Activated T-cell treated with anti-CD3 and anti-CD28 coated beads, Interleukin-2, amount 50 U/mL, for 1 hour (primary cell): Measurements from ENCODE around the gene TOR1A.
"Not testable (repeated sequence)": the region's sequence is repeated elsewhere in the genome, so short reads cannot be mapped to it uniquely, and the experiment has no call there.

Source experiments
- DNase-seq: peaks from one replicate; pipeline ENCODE4 v3.0.0-alpha.2; 2020

TOR1A gene

DNA sequence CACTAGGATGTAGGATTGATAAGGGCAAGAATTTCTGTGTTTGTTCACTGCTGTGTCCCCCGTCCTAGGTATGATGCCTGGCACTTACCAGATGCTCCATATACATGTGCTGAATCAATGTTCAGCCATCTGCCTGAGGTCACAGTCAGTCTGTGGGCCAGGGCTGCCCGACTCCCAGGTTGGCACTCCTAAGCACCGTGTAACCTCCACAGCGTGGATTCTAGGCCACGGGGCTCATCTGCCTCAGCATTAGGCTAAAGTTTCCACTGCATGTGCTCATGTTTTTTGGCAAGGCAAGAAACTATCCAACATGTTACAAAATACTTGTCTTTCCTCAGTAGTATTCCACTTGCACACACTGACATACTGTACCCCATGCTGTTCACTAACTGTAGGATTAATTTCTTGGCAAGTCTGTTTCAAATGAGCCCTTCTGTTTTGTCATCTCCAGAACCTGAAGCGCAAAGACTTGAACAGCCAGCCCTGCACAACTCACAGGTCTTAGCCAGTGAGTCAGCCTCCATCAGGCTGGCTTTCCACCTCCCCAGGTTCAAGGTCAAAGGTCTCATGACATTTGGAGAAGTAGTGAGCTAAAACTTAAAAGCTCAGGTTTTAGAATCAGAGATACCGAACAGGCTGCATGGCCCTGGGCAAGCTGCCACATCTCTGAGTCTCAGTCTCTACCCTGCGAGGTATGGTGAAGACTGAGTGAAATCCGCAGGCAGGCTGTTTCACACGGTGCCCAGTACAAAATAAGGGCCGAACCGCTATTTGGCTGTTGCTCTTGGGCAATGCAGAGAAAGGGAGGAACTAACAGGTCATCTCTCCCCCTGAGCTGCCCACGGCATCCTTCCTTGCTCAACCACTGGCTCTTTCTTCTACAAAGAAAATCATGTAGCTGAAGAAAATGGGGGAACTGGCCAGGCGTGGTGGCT lies 7.2 kb downstream of the TOR1A start:
- no peak for DNase-seq

DNA sequence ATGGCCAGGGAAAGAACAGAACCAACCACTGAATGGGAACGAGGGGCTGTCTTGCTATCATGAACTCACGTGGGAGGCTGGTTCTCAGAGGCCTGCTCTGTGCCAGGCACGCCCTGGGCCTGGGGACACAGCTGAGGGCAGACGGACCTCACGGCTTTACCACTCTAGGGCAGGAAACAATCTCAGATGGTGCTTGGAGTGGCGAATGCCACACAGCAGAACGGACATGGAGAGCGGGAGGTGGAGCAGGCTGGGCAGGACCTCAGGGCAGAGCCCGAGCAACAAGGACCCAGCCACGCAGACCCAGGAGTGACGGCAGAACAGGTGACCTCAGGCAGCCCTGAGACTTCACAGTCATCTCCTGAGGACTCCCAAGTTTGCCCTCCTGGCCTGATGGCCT lies 8.7 kb downstream of the TOR1A start:
- no peak for DNase-seq

DNA sequence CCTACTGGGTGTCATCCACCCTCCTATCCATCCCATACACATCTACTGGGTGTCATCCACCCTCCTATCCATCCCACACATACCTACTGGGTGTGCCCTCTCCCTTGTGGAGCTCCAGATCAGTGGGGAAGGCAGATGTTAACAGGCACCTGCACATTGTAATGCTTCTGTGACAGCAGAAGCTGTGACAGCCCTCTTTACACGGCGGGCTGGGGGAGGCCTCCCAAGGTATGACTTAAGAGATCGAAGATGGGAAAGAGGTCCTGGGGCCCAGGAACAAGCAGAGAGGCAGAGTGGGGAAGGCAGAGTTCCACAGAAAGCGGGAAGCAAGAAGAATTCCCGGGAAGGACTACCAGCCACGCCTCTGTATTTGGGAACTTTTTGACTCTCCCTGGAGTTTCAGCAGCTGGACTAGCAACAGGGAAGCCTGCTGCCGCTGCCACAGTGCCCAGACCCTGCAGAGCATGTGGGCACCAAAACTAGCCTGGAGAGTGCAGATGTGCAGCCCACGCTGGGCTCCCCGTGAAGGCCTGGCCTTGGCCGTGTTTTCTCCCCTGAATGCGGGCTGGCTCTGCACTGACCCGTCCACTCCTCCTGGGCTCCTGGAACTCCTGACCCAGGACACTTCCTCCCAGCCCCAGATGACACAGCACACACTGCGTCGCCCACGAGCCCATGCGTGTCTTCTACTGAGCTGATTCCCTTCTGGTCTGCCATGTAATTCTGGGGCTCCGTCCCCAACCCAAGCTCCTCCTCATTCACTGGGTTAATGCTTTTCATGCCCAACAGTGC lies 9.3 kb downstream of the TOR1A start:
- no peak for DNase-seq

DNA sequence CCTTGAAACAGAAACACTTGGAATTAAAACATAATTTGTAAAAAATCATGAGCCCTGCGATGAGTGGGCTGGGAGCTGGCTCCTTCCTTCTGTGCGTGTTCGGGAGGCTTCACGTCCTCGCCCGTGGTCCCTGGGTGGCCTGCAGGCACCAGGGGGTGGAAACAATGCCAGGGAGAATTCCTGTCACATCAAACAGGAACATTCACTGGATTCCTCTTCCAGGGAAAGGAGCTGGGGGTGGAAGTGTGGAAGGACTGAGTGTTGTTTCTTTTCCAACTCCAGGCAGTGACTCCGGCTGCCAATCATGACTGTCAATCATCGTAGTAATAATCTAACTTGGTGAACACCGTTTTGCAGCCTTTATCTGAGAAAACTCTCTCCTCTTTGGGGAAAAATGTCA lies 10.3 kb downstream of the TOR1A start:
- no peak for DNase-seq

DNA sequence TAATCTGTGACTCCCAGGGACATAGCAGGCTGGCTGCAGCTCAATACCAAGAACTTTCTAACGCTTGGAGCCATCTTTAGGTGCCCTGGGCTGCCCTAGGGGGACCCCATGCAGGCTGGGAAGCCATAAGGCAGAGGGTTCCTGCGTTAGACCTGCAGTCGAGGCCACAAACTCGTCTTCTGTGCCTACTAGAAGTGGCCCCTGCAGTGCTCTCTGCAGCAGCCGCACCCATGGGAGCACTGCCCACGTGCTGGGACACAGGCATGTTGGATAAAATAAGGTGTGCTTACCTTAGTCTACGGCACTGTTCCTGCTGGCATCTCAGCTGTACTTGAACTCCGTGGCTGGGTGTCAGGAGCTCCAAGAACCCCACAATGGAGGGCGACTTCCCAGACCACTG lies 11.6 kb downstream of the TOR1A start:
- DNase-seq, result no peak

DNA sequence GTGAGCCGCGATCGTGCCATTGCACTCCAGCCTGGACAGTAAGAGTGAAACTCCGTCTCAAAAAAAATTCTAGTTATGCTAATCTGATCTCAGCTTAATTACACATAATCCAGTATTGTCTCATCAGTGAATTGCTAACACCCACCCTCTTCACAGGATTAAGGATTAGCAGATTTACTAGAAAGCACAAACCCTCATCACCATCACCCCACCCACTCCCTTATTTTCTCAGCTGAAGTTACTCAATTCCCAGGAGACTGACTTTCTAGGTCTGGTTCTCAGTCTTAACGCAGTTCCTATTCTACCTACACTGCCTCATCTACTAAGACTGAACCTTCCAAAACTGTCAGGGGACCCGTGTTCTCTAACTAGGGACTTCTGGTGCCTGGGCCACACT lies 12.0 kb downstream of the TOR1A start:
- no peak for DNase-seq

DNA sequence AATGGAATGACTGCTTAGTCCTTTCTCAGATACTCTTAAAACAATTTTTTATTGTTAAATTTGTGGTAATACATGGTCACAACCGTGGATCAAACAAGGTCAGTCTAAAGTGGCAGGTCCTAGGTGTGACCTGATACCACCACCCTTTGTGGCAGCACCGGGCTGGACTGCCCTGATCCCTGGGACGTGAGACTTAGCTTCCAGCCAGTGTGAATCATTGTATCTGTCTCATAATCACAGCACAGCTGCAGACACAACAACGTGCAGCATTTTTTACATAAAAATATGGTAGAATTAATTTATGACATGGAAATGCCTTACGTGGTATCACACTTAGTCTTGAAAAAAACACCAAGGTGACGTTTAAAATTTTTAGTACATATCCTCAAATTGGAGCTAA lies 13.1 kb downstream of the TOR1A start:
- no peak for DNase-seq

DNA sequence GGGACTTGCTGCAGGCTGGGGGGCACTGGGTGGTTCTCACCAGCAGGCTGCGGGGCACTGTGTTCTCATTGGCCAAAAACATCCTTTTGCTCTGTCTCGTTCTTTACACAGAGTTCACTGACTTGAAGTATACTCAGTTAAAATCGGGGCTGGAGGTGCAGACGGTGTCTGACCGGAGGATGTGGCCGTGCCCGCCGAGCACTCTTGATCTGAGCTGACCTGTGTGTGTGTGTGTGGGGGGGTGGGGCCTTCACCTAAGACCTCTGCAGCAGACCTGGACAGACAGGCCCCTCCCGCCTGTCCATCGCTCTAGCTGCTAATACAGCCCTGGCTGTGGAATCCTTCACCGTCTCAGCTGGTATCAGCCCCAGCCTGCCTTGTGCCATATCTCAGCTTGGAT lies 13.8 kb downstream of the TOR1A start:
- no peak for DNase-seq

DNA sequence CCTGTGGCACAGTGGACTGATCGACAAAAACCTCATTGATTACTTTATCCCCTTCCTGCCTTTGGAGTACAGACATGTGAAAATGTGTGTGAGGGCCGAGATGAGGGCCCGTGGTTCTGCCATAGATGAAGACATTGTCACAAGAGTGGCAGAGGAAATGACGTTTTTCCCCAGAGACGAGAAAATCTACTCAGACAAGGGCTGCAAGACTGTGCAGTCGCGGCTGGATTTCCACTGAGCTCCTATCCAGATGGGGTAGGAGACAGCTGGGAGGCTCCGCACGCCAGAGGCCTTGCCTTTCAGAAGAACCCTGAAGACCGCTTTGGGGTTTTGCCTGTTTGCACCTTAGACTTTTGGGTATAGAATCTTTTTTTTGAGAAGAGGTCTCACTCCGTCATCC lies 14.6 kb downstream of the TOR1A start:
- no peak for DNase-seq

DNA sequence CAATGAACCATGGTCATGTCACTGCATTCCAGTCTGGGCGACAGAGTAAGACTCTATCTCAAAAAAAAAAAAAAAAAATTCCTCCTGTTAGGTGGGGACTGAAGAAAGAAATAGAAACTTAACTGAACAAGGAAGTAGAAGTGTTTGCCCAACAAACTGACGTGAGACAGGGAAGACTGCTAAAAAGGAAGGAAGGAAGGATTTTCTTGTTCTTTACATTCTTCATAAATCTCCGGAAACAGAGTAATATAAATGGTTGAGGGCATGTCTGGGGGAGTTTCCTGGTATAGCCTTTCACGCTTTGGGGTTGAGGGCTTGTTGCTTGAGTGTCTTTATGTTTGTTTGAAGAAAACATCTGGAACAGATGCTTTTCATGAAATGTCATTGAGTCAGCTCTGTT lies 17.9 kb downstream of the TOR1A start:
- no peak for DNase-seq

DNA sequence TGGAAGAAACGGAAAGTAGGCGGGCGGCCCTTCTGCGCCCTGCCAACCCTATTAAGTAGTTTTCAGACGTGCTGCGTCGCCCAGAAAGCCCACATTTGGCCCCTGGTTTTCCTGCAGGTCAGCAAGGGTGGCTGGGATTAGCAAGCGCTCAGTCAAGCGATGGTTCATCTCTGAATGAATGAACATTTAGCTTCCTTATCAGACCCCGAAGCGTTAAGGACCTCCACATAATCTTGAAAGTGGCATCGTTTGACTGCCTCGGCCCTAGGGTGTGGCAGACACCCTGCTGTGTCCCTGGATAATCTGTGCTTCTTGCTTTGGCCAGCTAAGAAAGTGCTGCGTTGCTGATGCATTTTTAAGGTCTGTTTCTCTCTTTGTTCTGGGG lies 20.3 kb downstream of the TOR1A start:
- no peak for DNase-seq

DNA sequence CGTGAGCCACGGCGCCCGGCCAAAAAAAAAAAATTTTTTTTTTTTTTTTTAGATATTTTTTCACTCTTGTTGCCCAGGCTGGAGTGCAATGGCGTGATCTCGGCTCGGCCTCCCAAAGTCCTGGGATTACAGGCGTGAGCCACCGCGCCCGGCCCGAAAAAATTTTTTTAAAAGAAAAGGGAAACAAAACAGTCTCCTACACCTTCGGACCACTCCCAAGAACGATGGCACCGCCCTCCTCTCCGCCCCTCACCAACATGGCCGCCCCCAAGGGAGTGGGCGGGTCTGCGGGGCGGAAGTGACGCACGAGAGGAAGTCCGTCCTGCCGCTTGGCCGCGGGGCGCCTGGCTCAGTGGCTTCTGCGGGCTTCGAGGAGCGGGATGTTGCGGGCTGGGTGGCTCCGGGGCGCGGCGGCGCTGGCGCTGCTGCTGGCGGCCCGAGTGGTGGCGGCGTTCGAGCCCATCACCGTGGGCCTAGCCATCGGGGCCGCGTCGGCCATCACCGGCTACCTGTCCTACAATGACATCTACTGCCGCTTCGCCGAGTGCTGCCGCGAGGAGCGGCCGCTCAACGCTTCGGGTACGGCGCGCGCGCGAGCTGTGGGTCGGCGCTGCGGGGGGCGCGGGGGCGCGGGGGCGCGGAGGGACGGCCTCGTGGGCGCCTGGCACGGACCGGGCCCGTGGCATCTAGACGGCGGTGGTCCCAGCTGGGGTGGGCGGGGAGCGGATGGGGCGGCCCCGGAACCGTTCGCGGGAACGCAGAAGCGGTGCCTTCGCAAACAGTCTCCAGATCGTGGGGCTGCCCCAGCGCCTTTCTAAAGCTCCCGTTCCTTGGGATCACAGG lies 20.9 kb downstream of the TOR1A start, which contains the start of gene TOR1B:
TOR1B (plus strand) TSS at position 352 of the 843 bp plus-strand sequence; CDS start at position 381, 29 bp downstream.
- DNase-seq, result peak; percentile 97

DNA sequence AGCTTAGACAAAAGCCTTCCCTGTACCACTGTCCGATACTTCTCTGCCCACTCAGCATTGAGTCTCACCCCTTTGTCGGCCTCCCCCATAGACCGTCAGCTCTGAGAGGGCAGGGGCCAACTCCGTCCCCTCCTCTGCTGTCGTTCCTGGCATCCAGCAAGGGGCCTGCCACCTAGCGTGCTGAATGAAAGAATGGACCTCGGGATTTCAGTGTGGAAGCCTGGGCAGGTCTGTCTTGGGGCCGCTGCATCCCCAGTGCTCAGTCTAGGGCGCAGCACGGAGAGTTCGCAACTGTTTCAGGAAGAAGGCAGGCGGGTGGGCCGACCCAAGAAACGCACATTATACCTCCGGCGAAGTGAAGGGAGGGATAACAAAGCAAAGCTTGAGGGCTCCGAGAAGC lies 22.4 kb downstream of the TOR1A start:
- DNase-seq, result no peak

DNA sequence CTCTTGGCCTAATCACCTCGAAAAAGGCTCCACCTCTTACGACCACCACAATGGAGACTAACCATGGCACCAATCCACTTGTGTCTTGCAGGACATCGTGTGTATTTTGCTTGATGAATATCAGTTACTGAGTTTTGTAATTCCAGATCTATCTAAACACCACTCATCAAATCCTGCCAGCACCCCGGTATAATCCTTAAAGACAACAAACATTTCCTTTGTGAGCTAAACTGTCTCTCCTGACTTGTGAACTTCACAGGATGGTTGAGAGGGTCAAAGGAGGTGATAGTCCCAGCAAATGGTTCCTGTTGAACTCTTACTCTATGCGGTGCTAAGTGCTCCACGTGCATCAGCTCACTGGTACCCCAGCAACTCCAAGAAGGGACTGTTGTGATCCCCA lies 25.0 kb downstream of the TOR1A start:
- no peak for DNase-seq

DNA sequence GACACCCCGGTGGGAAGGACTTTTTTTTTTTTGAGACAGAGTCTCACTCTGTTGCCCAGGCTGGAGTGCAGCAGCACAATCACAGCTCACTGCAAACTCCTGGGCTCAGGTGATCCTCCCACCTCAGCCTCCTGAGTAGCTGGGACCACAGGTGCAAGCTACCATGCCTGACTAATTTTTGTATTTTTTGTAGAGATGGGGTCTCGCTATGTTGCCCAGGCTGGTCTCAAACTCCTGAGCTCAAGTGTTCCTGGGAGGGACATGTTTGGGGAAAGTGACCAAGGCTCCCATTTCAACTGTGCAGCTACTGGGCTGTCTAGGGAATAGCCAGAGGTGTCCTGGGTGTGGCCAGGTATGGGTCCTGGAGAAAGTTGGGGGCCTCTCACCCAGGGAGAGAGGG lies 27.9 kb downstream of the TOR1A start:
- DNase-seq, result not testable (repeated sequence)

DNA sequence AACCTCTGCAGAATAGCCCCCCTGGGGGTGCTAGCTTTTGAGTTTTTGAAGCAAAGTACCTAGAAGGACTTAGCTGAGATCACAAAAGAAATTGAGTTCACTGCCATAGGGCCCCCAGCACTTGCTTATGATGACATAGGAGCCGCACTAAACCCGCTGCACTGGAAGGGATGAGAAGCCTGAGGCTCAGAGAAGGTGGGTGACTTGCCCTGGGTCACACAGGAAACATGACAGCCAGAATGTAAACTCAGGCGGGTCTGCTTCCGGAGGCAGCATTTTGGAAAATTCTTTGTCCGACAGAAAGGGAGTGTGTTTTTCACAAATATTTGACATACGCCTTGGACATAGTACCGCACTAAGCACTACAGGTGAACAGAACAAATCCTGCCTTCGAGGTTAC lies 29.4 kb downstream of the TOR1A start:
- DNase-seq, result no peak

DNA sequence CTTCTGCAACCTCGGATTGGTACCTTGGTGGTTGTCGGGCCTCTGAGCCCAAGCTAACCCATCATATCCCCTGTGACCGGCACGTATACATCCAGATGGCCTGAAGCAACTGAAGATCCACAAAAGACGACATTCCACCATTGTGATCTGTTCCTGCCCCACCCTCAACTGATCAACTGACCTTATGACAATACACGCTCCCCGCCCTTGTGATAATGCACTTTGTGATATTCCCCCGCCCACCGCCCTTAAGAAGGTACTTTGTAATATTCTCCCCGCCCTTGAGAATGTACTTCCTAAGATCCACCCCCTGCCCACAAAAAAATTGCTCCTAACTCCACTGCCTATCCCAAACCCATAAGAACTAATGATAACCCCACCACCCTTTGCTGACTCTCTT lies 37.5 kb downstream of the TOR1A start:
- DNase-seq, result no peak

DNA sequence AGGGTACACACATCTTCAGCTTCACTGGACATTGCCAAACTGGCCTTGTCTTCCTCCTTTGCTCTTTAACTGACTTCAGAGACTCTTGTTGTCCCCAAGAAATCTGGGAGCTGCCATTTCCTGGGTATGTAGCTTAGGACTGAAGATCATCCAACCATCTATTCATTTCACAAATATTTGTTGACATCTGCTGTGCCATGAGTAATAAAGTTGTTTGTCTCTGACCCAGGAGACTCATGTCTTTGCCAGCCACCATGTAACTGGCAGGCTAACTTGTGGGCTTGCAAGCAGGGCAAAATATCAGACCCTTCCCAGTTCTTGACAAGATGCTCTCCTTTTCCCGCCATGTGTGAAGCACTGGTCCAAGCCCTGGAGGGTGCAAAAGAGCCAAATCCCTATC lies 38.1 kb downstream of the TOR1A start:
- DNase-seq, result no peak

DNA sequence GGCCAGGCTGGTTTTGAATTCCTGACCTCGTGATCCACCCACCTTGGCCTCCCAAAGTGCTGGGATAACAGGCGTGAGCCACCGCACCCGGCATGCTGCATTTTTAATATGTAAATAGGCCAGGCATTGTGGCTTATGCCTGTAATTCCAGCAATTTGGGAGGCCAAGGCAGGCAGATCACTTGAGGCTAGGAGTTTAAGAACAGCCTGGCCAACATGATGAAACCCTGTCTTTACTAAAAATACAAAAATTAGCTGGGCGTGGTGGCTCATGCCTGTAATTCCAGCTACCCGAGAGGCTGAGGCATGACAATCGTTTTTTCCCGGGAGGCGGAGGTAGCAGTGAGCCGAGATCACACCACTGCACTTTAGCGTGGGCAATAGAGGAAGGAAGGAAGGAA lies 39.0 kb downstream of the TOR1A start:
- not testable (repeated sequence) for DNase-seq

DNA sequence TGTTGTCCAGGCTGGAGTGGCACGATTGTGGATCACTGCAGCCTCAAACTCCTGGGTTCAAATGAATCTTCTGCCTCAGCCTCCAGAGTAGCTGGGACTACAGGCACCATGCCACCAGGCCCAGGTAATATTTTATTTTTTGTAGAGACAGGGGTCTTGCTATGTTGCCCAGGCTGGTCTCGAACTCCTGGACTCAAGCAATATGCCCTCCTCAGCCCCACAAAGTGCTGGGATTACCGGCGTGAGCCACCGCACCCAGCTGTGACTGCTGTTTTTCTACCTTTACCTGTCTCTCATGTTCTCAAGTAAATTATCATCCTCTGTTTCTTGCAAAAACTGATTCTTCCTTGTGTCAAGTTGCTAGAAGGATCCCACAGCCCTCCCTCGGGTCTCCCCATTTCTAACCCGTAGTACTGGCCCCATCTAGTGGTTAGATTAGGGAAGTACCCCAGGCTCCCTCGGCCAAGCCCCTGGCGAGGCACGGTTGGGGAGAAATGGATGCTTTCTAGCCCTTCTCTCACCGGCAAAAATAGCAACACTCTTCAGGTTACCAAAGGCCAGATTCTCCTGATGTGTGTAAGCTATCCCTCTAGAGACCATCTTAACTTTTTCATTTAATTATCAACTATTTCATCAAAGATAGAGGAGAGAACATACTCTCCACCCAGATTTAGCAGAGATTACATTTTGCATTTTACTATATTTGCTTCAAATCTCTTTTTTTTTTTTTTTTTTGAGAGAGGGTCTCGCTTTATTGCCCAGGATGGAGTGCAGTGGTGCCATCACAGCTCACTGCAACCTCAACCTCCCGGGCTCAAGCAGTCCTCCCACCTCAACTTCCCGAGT lies 40.2 kb downstream of the TOR1A start:
- DNase-seq, result peak; percentile 70

DNA sequence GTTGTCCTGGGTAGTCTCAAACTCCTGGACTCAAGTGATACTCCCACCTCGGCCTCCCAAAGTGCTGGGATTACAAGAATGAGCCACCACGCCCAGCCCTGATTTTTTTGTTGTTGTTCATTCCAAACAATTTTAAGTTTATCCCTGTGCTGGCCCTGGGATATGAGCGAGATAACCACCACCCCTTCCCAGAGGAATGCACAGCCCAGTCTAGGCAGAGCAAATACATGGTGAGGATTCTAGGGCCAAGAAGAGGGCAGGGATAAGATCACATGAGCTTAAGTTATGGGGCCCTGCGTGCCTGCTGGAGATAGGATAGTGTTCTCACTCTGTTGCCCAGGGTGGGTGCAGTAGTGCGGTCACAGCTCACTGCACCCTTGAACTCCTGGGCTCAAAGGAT lies 42.0 kb downstream of the TOR1A start:
- DNase-seq, result no peak

DNA sequence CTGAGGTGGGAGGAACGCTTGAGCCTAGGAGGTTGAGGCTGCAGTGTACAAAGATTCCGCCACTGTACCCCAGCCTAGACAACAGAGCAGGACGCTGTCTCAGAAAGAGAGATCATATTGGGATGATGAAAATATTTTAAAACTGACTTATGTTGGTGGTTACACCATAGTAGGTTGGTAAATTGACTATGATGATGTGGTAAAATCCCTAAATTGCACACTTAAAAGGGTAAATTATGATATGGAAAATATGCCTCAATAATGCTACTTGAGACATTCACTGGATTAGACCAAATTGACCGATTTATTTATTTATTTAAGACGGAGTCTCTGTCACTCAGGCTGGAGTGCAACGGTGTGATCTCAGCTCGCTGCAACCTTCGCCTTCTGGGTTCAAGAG lies 42.8 kb downstream of the TOR1A start:
- no peak for DNase-seq
